Measurements from ENCODE around the gene RPS6KC1. TPM values are rescaled to one million over a fixed set of nuclear protein-coding genes. Genes with fewer than 3 reads are reported as not detected.

The RPS6KC1 gene
- total and polyA plus RNA-seq, 4 donors, result 26.2 to 66.9 (median 33.8) TPM

- H3K36me3 ChIP-seq (ENCODE audit: control insufficient read depth, insufficient read depth, low read length), result no peaks in the 10 kb centered on the region
- no peak for DNase-seq (ENCODE audit: low read depth in 4 of 6, low spot score in 6 of 6)
- H3K9me3 ChIP-seq (ENCODE audit: control insufficient read depth, insufficient read depth, low read length), result no peaks in the 10 kb centered on the region
- no peak overlapping the region for H3K4me3 ChIP-seq (ENCODE audit: low read depth, low read length)
- no peaks in the 10 kb centered on the region for H3K4me1 ChIP-seq (ENCODE audit: control insufficient read depth, insufficient read depth, low read length)
- H3K27ac ChIP-seq (ENCODE audit: low read depth, low read length), result no peak overlapping the region
- no CpG with 5 or more reads among the region's 3 CpGs for whole genome bisulfite sequencing (ENCODE audit: insufficient coverage)
- H3K27me3 ChIP-seq (ENCODE audit: control insufficient read depth, insufficient read depth, low read length), result no peaks in the 10 kb centered on the region
These were observed 69.3 kb downstream of the RPS6KC1 start for GRCh38 chr1:213120386-213120785.

- WGBS (ENCODE audit: insufficient coverage), result 100% methylated on average over 3 of the region's 4 CpGs
- no peaks in the 10 kb centered on the region for H3K36me3 ChIP-seq (ENCODE audit: control insufficient read depth, insufficient read depth, low read length)
- no peak overlapping the region for H3K27ac ChIP-seq (ENCODE audit: low read depth, low read length)
These were observed 69.9 kb downstream of the RPS6KC1 start for GRCh38 chr1:213120961-213121360.

GRCh38 chr1:213122514-213122929 lies 71.5 kb downstream of the RPS6KC1 start:
- Histone ChIP-seq H3K4me3 (ENCODE audit: low read depth, low read length) (no peak overlapping the region), H3K4me1 (ENCODE audit: control insufficient read depth, insufficient read depth, low read length) (no peaks in the 10 kb centered on the region), H3K27ac (ENCODE audit: low read depth, low read length) (no peak overlapping the region), H3K27me3 (ENCODE audit: control insufficient read depth, insufficient read depth, low read length) (no peaks in the 10 kb centered on the region), H3K36me3 (ENCODE audit: control insufficient read depth, insufficient read depth, low read length) (no peaks in the 10 kb centered on the region), H3K9me3 (ENCODE audit: control insufficient read depth, insufficient read depth, low read length) (peaks cover under 1% of the 10 kb centered on the region)
- DNase-seq (ENCODE audit: low read depth in 4 of 6, low spot score in 6 of 6), result peak in 4 of 6 donors; percentile 21 to 86 (median 56)

More at GRCh38 chr1:213120961-213121360, 69.9 kb downstream of the RPS6KC1 start:
- H3K9me3 ChIP-seq (ENCODE audit: control insufficient read depth, insufficient read depth, low read length), result no peaks in the 10 kb centered on the region
- no peaks in the 10 kb centered on the region for H3K4me1 ChIP-seq (ENCODE audit: control insufficient read depth, insufficient read depth, low read length)
- DNase-seq (ENCODE audit: low read depth in 4 of 6, low spot score in 6 of 6), result no peak
- H3K27me3 ChIP-seq (ENCODE audit: control insufficient read depth, insufficient read depth, low read length), result no peaks in the 10 kb centered on the region
- no peak overlapping the region for H3K4me3 ChIP-seq (ENCODE audit: low read depth, low read length)

GRCh38 chr1:213123087-213123486 lies 72.0 kb downstream of the RPS6KC1 start:
- no peak overlapping the region for H3K27ac ChIP-seq (ENCODE audit: low read depth, low read length)
- no peak for DNase-seq (ENCODE audit: low read depth in 4 of 6, low spot score in 6 of 6)

GRCh38 chr1:213123536-213123935 lies 72.5 kb downstream of the RPS6KC1 start:
- no peaks in the 10 kb centered on the region for H3K36me3 ChIP-seq (ENCODE audit: control insufficient read depth, insufficient read depth, low read length)
- no peak overlapping the region for H3K4me3 ChIP-seq (ENCODE audit: low read depth, low read length)
- no peaks in the 10 kb centered on the region for H3K4me1 ChIP-seq (ENCODE audit: control insufficient read depth, insufficient read depth, low read length)
- DNase-seq (ENCODE audit: low read depth in 4 of 6, low spot score in 6 of 6), result no peak
- H3K27ac ChIP-seq (ENCODE audit: low read depth, low read length), result no peak overlapping the region
- no CpG with 5 or more reads among the region's 2 CpGs for WGBS (ENCODE audit: insufficient coverage)
- no peaks in the 10 kb centered on the region for H3K27me3 ChIP-seq (ENCODE audit: control insufficient read depth, insufficient read depth, low read length)
- peaks cover 2% of the 10 kb centered on the region for H3K9me3 ChIP-seq (ENCODE audit: control insufficient read depth, insufficient read depth, low read length)

More at GRCh38 chr1:213123087-213123486, 72.0 kb downstream of the RPS6KC1 start:
- Histone ChIP-seq H3K4me3 (ENCODE audit: low read depth, low read length) (no peak overlapping the region), H3K4me1 (ENCODE audit: control insufficient read depth, insufficient read depth, low read length) (no peaks in the 10 kb centered on the region), H3K9me3 (ENCODE audit: control insufficient read depth, insufficient read depth, low read length) (peaks cover 2% of the 10 kb centered on the region), H3K27me3 (ENCODE audit: control insufficient read depth, insufficient read depth, low read length) (no peaks in the 10 kb centered on the region), H3K36me3 (ENCODE audit: control insufficient read depth, insufficient read depth, low read length) (no peaks in the 10 kb centered on the region)
- 90% methylated on average over 2 of the region's 3 CpGs for WGBS (ENCODE audit: insufficient coverage)

GRCh38 chr1:213124590-213124989 lies 73.5 kb downstream of the RPS6KC1 start:
- Histone ChIP-seq H3K9me3 (ENCODE audit: control insufficient read depth, insufficient read depth, low read length) (peaks cover 2% of the 10 kb centered on the region), H3K27me3 (ENCODE audit: control insufficient read depth, insufficient read depth, low read length) (no peaks in the 10 kb centered on the region), H3K36me3 (ENCODE audit: control insufficient read depth, insufficient read depth, low read length) (no peaks in the 10 kb centered on the region), H3K4me3 (ENCODE audit: low read depth, low read length) (no peak overlapping the region), H3K27ac (ENCODE audit: low read depth, low read length) (no peak overlapping the region), H3K4me1 (ENCODE audit: control insufficient read depth, insufficient read depth, low read length) (no peaks in the 10 kb centered on the region)
- no peak for DNase-seq (ENCODE audit: low read depth in 4 of 6, low spot score in 6 of 6)
- WGBS (ENCODE audit: insufficient coverage), result 98% methylated on average over 4 of the region's 5 CpGs

GRCh38 chr1:213125643-213126042 lies 74.6 kb downstream of the RPS6KC1 start:
- H3K4me3 ChIP-seq (ENCODE audit: low read depth, low read length), result no peak overlapping the region
- H3K36me3 ChIP-seq (ENCODE audit: control insufficient read depth, insufficient read depth, low read length), result no peaks in the 10 kb centered on the region
- no peak for DNase-seq (ENCODE audit: low read depth in 4 of 6, low spot score in 6 of 6)
- peaks cover 2% of the 10 kb centered on the region for H3K9me3 ChIP-seq (ENCODE audit: control insufficient read depth, insufficient read depth, low read length)
- H3K27me3 ChIP-seq (ENCODE audit: control insufficient read depth, insufficient read depth, low read length), result no peaks in the 10 kb centered on the region
- H3K27ac ChIP-seq (ENCODE audit: low read depth, low read length), result no peak overlapping the region
- WGBS (ENCODE audit: insufficient coverage), result 100% methylated on average over 1 of the region's 2 CpGs
- H3K4me1 ChIP-seq (ENCODE audit: control insufficient read depth, insufficient read depth, low read length), result no peaks in the 10 kb centered on the region

- peaks cover 2% of the 10 kb centered on the region for H3K9me3 ChIP-seq (ENCODE audit: control insufficient read depth, insufficient read depth, low read length)
- no CpG with 5 or more reads among the region's 1 CpG for WGBS (ENCODE audit: insufficient coverage)
- no peak for DNase-seq (ENCODE audit: low read depth in 4 of 6, low spot score in 6 of 6)
- no peaks in the 10 kb centered on the region for H3K4me1 ChIP-seq (ENCODE audit: control insufficient read depth, insufficient read depth, low read length)
- no peaks in the 10 kb centered on the region for H3K36me3 ChIP-seq (ENCODE audit: control insufficient read depth, insufficient read depth, low read length)
- no peak overlapping the region for H3K4me3 ChIP-seq (ENCODE audit: low read depth, low read length)
- H3K27me3 ChIP-seq (ENCODE audit: control insufficient read depth, insufficient read depth, low read length), result no peaks in the 10 kb centered on the region
- no peak overlapping the region for H3K27ac ChIP-seq (ENCODE audit: low read depth, low read length)
These were observed 76.0 kb downstream of the RPS6KC1 start for GRCh38 chr1:213127074-213127473.

- DNase-seq (ENCODE audit: low read depth in 4 of 6, low spot score in 6 of 6), result peak in 2 of 6 donors; percentile 14 to 45
- H3K36me3 ChIP-seq (ENCODE audit: control insufficient read depth, insufficient read depth, low read length), result no peaks in the 10 kb centered on the region
- H3K4me3 ChIP-seq (ENCODE audit: low read depth, low read length), result no peak overlapping the region
- H3K9me3 ChIP-seq (ENCODE audit: control insufficient read depth, insufficient read depth, low read length), result peaks cover 2% of the 10 kb centered on the region
- no peaks in the 10 kb centered on the region for H3K27me3 ChIP-seq (ENCODE audit: control insufficient read depth, insufficient read depth, low read length)
- no peaks in the 10 kb centered on the region for H3K4me1 ChIP-seq (ENCODE audit: control insufficient read depth, insufficient read depth, low read length)
- no peak overlapping the region for H3K27ac ChIP-seq (ENCODE audit: low read depth, low read length)
These were observed 81.0 kb downstream of the RPS6KC1 start for GRCh38 chr1:213131851-213132655.

- H3K36me3 ChIP-seq (ENCODE audit: control insufficient read depth, insufficient read depth, low read length), result no peaks in the 10 kb centered on the region
- H3K4me1 ChIP-seq (ENCODE audit: control insufficient read depth, insufficient read depth, low read length), result no peaks in the 10 kb centered on the region
- H3K27ac ChIP-seq (ENCODE audit: low read depth, low read length), result no peak overlapping the region
- H3K4me3 ChIP-seq (ENCODE audit: low read depth, low read length), result no peak overlapping the region
- H3K27me3 ChIP-seq (ENCODE audit: control insufficient read depth, insufficient read depth, low read length), result no peaks in the 10 kb centered on the region
- peaks cover 3% of the 10 kb centered on the region for H3K9me3 ChIP-seq (ENCODE audit: control insufficient read depth, insufficient read depth, low read length)
- DNase-seq (ENCODE audit: low read depth in 4 of 6, low spot score in 6 of 6), result peak in 1 of 6 donors; percentile 18
These were observed 84.5 kb downstream of the RPS6KC1 start for GRCh38 chr1:213135572-213135971.
